Tibial nerve (tissue), 4 donors: ENCODE measurements around the gene RHBDD1. TPM values are rescaled to one million over a fixed set of nuclear protein-coding genes. Genes with fewer than 3 reads are reported as not detected.

Experiments used
- DNase-seq, 2 donors: peaks; one replicate each; pipeline ENCODE4 v3.0.0-alpha.2; 2019; ENCODE audit warnings: low spot score in 2 of 2
- H3K27ac ChIP-seq, 4 donors: fragments of 200-600 bp; sonication (generic) in 3 of 4; one replicate each; pipeline ENCODE4 v1.5.1; 2017 to 2019; ENCODE audit warnings: mild to moderate bottlenecking in 1 of 4
- H3K27me3 ChIP-seq, 2 donors: fragments of 200-600 bp; sonication (generic) in 1 of 2; one replicate each; pipeline versions ENCODE4 v1.5.1 to v1.6.0; 2017 to 2019
- H3K36me3 ChIP-seq, 3 donors: fragments of 200-600 bp; sonication (generic); one replicate each; pipeline ENCODE4 v1.5.1; 2018 to 2019
- H3K4me1 ChIP-seq, 4 donors: fragments of 200-600 bp; sonication (generic) in 3 of 4; one replicate each; pipeline ENCODE4 v1.5.1; 2017 to 2019
- H3K4me3 ChIP-seq, 4 donors: fragments of 200-600 bp; sonication (generic) in 3 of 4; one replicate each; pipeline ENCODE4 v1.5.1; 2017 to 2019; ENCODE audit warnings: mild to moderate bottlenecking in 1 of 4, moderate library complexity in 1 of 4
- H3K9me3 ChIP-seq, 4 donors: fragments of 200-600 bp; sonication (generic) in 3 of 4; one replicate each; pipeline ENCODE4 v1.5.1; 2017 to 2019
- EP300 ChIP-seq, 2 donors: sonication (generic); formaldehyde crosslinking; IDR thresholded peaks; one replicate each; pipeline ENCODE4 v1.6.1; 2017; ENCODE audit warnings: antibody characterized with exemption in 2 of 2, mild to moderate bottlenecking in 1 of 2
- POLR2A ChIP-seq, 2 donors: fragments of 450-650 bp; IDR thresholded peaks; one replicate each; pipeline ENCODE4 v1.6.1; 2017; ENCODE audit warnings: antibody characterized with exemption in 2 of 2, mild to moderate bottlenecking in 2 of 2, moderate library complexity in 2 of 2
- WGBS, 2 donors: methylation state at CpG; one replicate each; pipeline ENCODE4 v1.1.5; 2018; 5-methylcytosine and 5-hydroxymethylcytosine counted together
- total RNA-seq, 4 donors: library from RNA; depleted of rRNA; stranded (reverse); fragments of >200 nt; gene quantifications; one replicate each; pipeline ENCODE4 v1.1.0, GENCODE V29; 2016
- TF ChIP-seq, protein P1 (sequence below), 5 experiments: fragments of 200-600 bp in 3 of 5; fragments of 450-650 bp in 2 of 5; sonication (generic) in 3 of 5; IDR thresholded peaks; one replicate each; pipeline ENCODE4 v1.5.1; 2016 to 2019; ENCODE audit warnings: antibody characterized with exemption in 5 of 5, mild to moderate bottlenecking in 3 of 5, moderate library complexity in 2 of 5

RHBDD1 gene
- total RNA-seq, 4 donors from 2014 or later = 14.9 to 29.4 (median 25.0) TPM

- H3K4me3 ChIP-seq = peak overlapping the region; percentile 60 to 86 (median 75)
- H3K36me3 ChIP-seq = no peaks in the 10 kb centered on the region
- WGBS, 2 donors = 60 to 72% methylated on average over 2 of the region's 2 CpGs
- no peak for DNase-seq
- peaks cover 0 to 71% (median 25%) of the 10 kb centered on the region in 4 donors for H3K4me1 ChIP-seq
- no peaks in the 10 kb centered on the region for H3K27me3 ChIP-seq
- peak overlapping the region; percentile 88 to 99 (median 96) for H3K27ac ChIP-seq
- TF ChIP-seq EP300 (IDR thresholded peaks at IDR 0.05) (no peak), POLR2A (IDR thresholded peaks at IDR 0.05) (no peak)
- TF ChIP-seq, protein P1, sequence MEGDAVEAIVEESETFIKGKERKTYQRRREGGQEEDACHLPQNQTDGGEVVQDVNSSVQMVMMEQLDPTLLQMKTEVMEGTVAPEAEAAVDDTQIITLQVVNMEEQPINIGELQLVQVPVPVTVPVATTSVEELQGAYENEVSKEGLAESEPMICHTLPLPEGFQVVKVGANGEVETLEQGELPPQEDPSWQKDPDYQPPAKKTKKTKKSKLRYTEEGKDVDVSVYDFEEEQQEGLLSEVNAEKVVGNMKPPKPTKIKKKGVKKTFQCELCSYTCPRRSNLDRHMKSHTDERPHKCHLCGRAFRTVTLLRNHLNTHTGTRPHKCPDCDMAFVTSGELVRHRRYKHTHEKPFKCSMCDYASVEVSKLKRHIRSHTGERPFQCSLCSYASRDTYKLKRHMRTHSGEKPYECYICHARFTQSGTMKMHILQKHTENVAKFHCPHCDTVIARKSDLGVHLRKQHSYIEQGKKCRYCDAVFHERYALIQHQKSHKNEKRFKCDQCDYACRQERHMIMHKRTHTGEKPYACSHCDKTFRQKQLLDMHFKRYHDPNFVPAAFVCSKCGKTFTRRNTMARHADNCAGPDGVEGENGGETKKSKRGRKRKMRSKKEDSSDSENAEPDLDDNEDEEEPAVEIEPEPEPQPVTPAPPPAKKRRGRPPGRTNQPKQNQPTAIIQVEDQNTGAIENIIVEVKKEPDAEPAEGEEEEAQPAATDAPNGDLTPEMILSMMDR (IDR thresholded peaks at IDR 0.05) = no peak
- H3K9me3 ChIP-seq = no peaks in the 10 kb centered on the region
Measured at GRCh38 chr2:226790431-226790830, 45.4 kb upstream of the RHBDD1 start.

DNA sequence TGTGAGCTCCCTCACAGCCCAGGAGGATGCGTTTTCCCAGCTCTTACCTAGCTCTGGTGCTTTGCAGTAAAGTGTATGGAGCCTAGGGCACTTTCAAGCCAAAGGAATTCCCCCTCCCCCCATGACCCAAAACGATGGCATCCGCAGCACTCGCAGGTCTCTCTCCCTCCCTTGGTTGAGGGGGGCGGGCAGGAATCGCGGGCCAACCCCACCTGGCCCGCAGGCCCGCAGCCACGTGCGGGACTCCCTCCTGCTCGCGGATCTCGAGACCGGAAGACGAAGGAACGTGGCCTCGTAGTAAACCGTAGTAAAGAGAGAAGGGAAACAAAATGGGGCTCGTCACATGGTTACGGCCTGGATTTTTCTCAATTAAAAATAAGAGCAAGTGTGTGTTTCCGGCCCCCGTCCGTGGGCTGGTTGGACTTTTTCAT, 44.8 kb upstream of the RHBDD1 start:
- peak overlapping the region; percentile 60 to 86 (median 75) for H3K4me3 ChIP-seq
- peak in 1 of 2 donors; percentile 55 for DNase-seq
- 2 to 3% methylated on average over 24 of the region's 24 CpGs for WGBS, 2 donors

DNA sequence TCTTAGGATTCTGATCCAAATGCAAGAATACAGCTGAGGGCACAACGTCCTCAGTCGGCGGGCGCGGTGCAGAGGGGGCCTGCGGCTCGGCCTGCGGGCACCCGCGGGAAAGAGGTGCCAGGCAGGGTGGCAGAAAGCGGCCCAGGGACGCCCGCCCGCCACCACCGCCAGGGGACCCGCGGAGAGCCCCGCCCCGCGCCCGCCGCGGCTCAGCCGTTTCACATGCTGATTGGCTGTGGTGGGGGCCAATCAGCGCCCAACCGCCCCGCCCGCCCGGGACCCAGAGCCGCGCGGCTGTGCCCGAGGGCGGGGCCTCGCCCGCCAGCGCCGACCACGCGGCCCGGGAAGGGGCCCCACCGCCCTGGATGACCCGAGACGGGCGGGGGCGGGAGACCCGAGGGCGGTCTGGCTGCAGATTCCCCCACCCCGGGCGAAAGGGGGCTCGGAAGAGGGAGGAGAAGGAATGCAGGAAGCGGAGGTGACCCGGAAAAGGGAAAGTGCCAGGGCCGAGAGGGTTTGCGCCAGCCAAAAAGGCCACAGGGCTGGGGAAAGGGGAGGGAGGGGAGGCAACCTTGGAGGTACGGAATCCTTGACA, 44.3 kb upstream of the RHBDD1 start:
- TF ChIP-seq EP300 (IDR thresholded peaks at IDR 0.05) = peak in 1 of 2 donors; percentile 85
- peak; percentile 44 to 82 for TF ChIP-seq POLR2A (IDR thresholded peaks at IDR 0.05)
- TF ChIP-seq, protein P1 (IDR thresholded peaks at IDR 0.05) = peak; percentile 43 to 95 (median 50)
- H3K9me3 ChIP-seq = no peaks in the 10 kb centered on the region
- 0% methylated on average over 23 to 47 of the region's 56 CpGs for WGBS, 2 donors
- peak overlapping the region; percentile 88 to 99 (median 96) for H3K27ac ChIP-seq
- peaks cover 0 to 82% (median 32%) of the 10 kb centered on the region in 4 donors for H3K4me1 ChIP-seq
- peaks cover 0 to 9% (median 0%) of the 10 kb centered on the region in 3 donors for H3K36me3 ChIP-seq
- no peaks in the 10 kb centered on the region for H3K27me3 ChIP-seq
- H3K4me3 ChIP-seq = peak overlapping the region; percentile 60 to 86 (median 75)
- DNase-seq = peak; percentile 75 to 82

More for the DNA sequence above, 44.8 kb upstream of the RHBDD1 start:
- H3K9me3 ChIP-seq = no peaks in the 10 kb centered on the region
- H3K27me3 ChIP-seq = no peaks in the 10 kb centered on the region
- H3K27ac ChIP-seq = peak overlapping the region; percentile 88 to 99 (median 96)
- H3K36me3 ChIP-seq = peaks cover 0 to 4% (median 0%) of the 10 kb centered on the region in 3 donors
- peaks cover 0 to 77% (median 27%) of the 10 kb centered on the region in 4 donors for H3K4me1 ChIP-seq
- TF ChIP-seq, protein P1 (IDR thresholded peaks at IDR 0.05) = no peak
- TF ChIP-seq POLR2A (IDR thresholded peaks at IDR 0.05) = no peak

- 40 to 42% methylated on average over 7 of the region's 7 CpGs for WGBS, 2 donors
- Histone ChIP-seq H3K9me3 (no peaks in the 10 kb centered on the region), H3K4me3 (peak overlapping the region; percentile 60 to 86 (median 75)), H3K4me1 (peaks cover 0 to 89% (median 33%) of the 10 kb centered on the region in 4 donors), H3K27ac (peak overlapping the region; percentile 88 to 99 (median 96)), H3K36me3 (peaks cover 0 to 16% (median 0%) of the 10 kb centered on the region in 3 donors), H3K27me3 (no peaks in the 10 kb centered on the region)
- no peak for DNase-seq
- TF ChIP-seq, protein P1 (IDR thresholded peaks at IDR 0.05) = no peak
- TF ChIP-seq POLR2A (IDR thresholded peaks at IDR 0.05) (no peak), EP300 (IDR thresholded peaks at IDR 0.05) (no peak)
Measured at GRCh38 chr2:226792155-226792881, 43.5 kb upstream of the RHBDD1 start.

GRCh38 chr2:226793646-226794045, 42.2 kb upstream of the RHBDD1 start:
- WGBS, 2 donors = 20 to 23% methylated on average over 2 of the region's 2 CpGs
- Histone ChIP-seq H3K9me3 (no peaks in the 10 kb centered on the region), H3K4me1 (peaks cover 0 to 89% (median 32%) of the 10 kb centered on the region in 4 donors), H3K27ac (peak overlapping the region; percentile 57 to 99 (median 96)), H3K27me3 (no peaks in the 10 kb centered on the region), H3K36me3 (peaks cover 0 to 23% (median 0%) of the 10 kb centered on the region in 3 donors), H3K4me3 (peak overlapping the region in 2 of 4 donors; percentile 5 to 33)
- TF ChIP-seq, protein P1 (IDR thresholded peaks at IDR 0.05) = no peak
- no peak for TF ChIP-seq POLR2A (IDR thresholded peaks at IDR 0.05)
- TF ChIP-seq EP300 (IDR thresholded peaks at IDR 0.05) = no peak
- DNase-seq = no peak
